BLaER1 (cell line): ENCODE measurements around the gene NOL3.

Experiments
- H3K27ac ChIP-seq: shearing (Covaris generic); formaldehyde crosslinking; 2 replicates; pipeline ENCODE4 v1.8.1; 2022
- H3K27me3 ChIP-seq: shearing (Covaris generic); formaldehyde crosslinking; 2 replicates; pipeline ENCODE4 v1.8.1; 2022
- H3K36me3 ChIP-seq: shearing (Covaris generic); formaldehyde crosslinking; 2 replicates; pipeline ENCODE4 v1.8.1; 2022
- H3K4me1 ChIP-seq: shearing (Covaris generic); formaldehyde crosslinking; 2 replicates; pipeline ENCODE4 v1.8.1; 2022
- H3K4me2 ChIP-seq: shearing (Covaris generic); formaldehyde crosslinking; 2 replicates; pipeline ENCODE4 v1.8.1; 2022
- H3K4me3 ChIP-seq: shearing (Covaris generic); formaldehyde crosslinking; 2 replicates; pipeline ENCODE4 v1.8.1; 2022
- H3K9ac ChIP-seq: shearing (Covaris generic); formaldehyde crosslinking; 2 replicates; pipeline ENCODE4 v1.8.1; 2022
- H3K9me3 ChIP-seq: shearing (Covaris generic); formaldehyde crosslinking; 2 replicates; pipeline ENCODE4 v1.8.1; 2022
- H4K20me1 ChIP-seq: shearing (Covaris generic); formaldehyde crosslinking; 2 replicates; pipeline ENCODE4 v1.8.1; 2022
- Cebpa-rat ChIP-seq: shearing (Covaris generic); IDR thresholded peaks from 2 replicates; pipeline ENCODE4 v1.8.1; 2022

Gene NOL3

DNA sequence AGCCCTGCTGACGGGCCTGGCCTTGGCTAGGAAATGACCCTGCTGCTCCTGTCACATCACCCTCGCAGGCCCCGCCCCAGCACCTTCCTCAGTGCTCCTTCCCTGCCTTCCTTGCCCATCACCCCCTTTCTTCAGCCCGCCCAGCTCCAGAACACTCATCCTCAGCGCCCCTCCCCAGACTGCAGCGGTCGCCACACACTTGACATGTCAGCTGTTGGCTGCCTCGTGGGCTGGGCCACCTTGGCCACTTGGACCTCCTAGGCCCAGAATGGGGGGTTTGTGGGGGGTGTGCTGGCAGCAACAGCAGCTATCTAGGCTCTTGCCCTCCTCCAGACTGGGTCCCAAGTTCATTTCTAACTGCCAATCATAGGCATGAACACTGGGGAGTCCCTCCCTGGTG is 39.2 kb downstream of the NOL3 start:
- TF ChIP-seq Cebpa-rat = no peak
- Histone ChIP-seq H3K4me3 (no peak overlapping the region), H3K9me3 (no peaks in the 10 kb centered on the region), H3K9ac (no peak overlapping the region), H3K4me2 (no peak overlapping the region), H3K36me3 (peaks cover 27% of the 10 kb centered on the region), H3K27ac (no peak overlapping the region), H4K20me1 (no peaks in the 10 kb centered on the region), H3K4me1 (0 out of 2 replicates have a peak, but pooled peaks cover 3% of the 10 kb centered on the region), H3K27me3 (no peaks in the 10 kb centered on the region)

- 0 out of 2 replicates have a peak, but pooled peaks cover 3% of the 10 kb centered on the region for H3K4me1 ChIP-seq
- peaks cover 23% of the 10 kb centered on the region for H3K36me3 ChIP-seq
- no peak overlapping the region for H3K9ac ChIP-seq
- H3K27ac ChIP-seq = no peak overlapping the region
- no peaks in the 10 kb centered on the region for H4K20me1 ChIP-seq
- H3K4me3 ChIP-seq = no peak overlapping the region
- no peak for TF ChIP-seq Cebpa-rat
- no peak overlapping the region for H3K4me2 ChIP-seq
- no peaks in the 10 kb centered on the region for H3K27me3 ChIP-seq
- no peaks in the 10 kb centered on the region for H3K9me3 ChIP-seq
Observed at GRCh38 chr16:67210069-67210937, 40.0 kb downstream of the NOL3 start.

GRCh38 chr16:67211674-67212073 is 41.3 kb downstream of the NOL3 start:
- no peak overlapping the region for H3K27ac ChIP-seq
- no peaks in the 10 kb centered on the region for H3K9me3 ChIP-seq
- H3K36me3 ChIP-seq = peaks cover 10% of the 10 kb centered on the region; the same call in 1 of the 2 replicates
- peaks cover 16% of the 10 kb centered on the region for H3K4me1 ChIP-seq
- H3K4me3 ChIP-seq = no peak overlapping the region
- TF ChIP-seq Cebpa-rat = no peak
- no peak overlapping the region for H3K4me2 ChIP-seq
- no peak overlapping the region for H3K9ac ChIP-seq
- no peaks in the 10 kb centered on the region for H4K20me1 ChIP-seq
- H3K27me3 ChIP-seq = no peaks in the 10 kb centered on the region

DNA sequence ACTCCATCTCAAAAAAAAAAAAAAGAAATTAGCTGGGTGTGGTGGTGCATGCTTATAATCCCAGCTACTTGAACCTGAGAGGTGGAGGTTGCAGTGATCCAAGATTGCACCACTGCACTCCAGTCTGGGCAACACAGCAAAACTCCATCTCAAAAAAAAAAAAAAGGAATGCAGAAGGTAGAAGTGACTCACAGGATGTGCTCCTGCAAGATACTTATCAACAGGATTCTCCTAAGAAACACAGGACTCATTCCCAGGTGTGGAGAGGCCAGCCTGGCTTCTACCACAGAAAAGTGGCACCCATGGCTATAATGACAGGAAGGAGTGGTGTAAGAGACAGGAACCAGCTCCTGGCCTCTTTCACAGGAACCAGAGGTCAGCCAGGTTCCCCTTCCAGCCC is 42.4 kb downstream of the NOL3 start:
- Histone ChIP-seq H3K9me3 (no peaks in the 10 kb centered on the region), H3K4me3 (no peak overlapping the region), H3K4me2 (no peak overlapping the region), H4K20me1 (no peaks in the 10 kb centered on the region), H3K36me3 (peaks cover 1% of the 10 kb centered on the region; the same call in 1 of the 2 replicates), H3K27ac (no peak overlapping the region), H3K27me3 (no peaks in the 10 kb centered on the region), H3K9ac (no peak overlapping the region), H3K4me1 (peaks cover 27% of the 10 kb centered on the region)
- no peak for TF ChIP-seq Cebpa-rat

GRCh38 chr16:67213197-67214019 is 43.1 kb downstream of the NOL3 start:
- no peak overlapping the region for H3K27ac ChIP-seq
- no peaks in the 10 kb centered on the region for H3K27me3 ChIP-seq
- H3K9me3 ChIP-seq = no peaks in the 10 kb centered on the region
- no peak overlapping the region for H3K4me3 ChIP-seq
- H3K4me1 ChIP-seq = peaks cover 33% of the 10 kb centered on the region
- H3K9ac ChIP-seq = no peak overlapping the region
- no peak for TF ChIP-seq Cebpa-rat
- H3K36me3 ChIP-seq = no peaks in the 10 kb centered on the region
- H3K4me2 ChIP-seq = no peak overlapping the region
- no peaks in the 10 kb centered on the region for H4K20me1 ChIP-seq

DNA sequence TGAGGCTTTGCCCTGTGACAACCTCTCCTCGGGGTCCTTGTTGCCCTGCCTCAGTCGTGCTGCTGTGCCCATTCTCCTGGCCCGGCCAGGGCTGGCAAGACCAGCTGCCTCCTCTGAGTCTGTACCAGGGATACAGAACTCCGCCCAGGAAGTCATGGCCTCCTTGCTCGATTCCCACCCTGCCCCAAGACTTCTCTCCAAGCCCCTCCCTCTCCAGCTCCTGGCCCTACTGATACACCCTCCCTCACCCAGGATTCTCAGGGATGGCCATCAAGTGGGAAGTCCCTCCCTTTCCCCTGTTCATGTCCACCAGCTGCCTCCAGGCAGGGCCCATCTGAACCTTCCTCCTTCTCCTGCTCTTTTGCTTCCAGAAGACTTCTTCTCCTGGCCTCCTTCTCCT is 45.4 kb downstream of the NOL3 start:
- Histone ChIP-seq H3K4me2 (no peak overlapping the region), H3K4me3 (no peak overlapping the region), H3K9me3 (no peaks in the 10 kb centered on the region), H3K36me3 (no peaks in the 10 kb centered on the region), H3K27me3 (no peaks in the 10 kb centered on the region), H3K4me1 (peaks cover 51% of the 10 kb centered on the region), H3K27ac (no peak overlapping the region), H4K20me1 (no peaks in the 10 kb centered on the region), H3K9ac (no peak overlapping the region)
- TF ChIP-seq Cebpa-rat = no peak

DNA sequence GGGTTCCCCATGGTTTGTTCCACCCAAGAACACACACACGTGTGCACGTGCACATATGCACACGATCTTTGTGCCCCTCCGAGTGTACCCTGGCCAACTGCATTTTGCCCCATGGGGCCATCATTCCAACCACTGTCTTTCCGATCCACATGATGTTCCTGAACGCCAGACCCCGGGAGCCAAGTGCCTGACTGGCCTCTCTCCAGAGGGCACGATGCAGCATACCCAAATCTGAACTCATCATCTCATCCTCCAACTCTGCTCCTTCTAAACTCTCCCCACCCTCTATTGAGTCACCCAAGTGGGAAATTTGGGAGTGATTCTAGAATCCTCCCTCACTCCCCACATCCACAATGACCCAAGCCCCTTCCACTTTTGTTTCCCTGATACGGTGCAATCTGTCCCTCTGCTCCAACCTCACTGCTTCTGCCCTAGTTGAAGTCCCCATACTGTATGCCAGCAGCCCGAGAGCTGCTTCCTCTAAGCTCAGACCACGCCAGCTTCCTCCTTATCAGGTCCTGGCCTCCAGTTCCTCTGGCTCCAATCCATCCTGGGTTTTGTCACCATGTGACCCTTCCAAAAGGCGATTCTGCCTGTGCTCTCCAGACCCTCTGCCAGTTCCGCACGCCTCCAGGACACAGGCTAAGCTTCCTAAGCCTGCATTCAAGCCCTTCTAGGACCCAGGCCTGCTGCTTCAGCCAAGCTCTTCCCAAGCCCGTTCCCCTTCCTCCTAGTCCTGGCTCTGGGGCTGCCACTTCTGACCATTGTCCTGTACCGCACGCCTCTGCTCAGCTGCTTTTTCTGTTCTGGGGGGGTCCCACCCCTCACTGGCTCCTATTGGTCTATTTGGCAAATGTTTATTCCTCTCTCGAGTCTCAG is 46.5 kb downstream of the NOL3 start:
- peak overlapping the region; percentile 45; the same call in 1 of the 2 replicates for H3K9ac ChIP-seq

DNA sequence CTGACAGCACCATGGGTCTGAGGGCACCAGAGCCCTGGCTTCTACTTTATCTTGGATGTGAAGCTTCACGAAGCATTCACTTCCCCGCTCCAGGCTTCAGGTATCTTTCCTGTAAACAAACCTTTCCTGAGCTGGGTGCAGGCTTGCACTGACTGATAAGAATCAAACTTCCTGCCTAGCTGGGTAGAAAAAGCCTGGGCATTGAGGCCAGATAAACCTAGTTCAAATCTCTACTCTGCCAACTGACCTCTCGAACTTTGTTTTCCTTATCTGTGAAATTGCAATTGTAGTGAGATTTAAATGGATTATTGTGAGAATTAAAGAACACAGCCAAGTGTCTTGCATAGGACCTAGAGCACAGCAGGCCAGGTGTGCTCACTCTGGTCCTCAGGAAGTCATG is 53.7 kb downstream of the NOL3 start:
- Histone ChIP-seq H3K27ac (no peak overlapping the region), H3K4me1 (peaks cover 51% of the 10 kb centered on the region), H3K9ac (no peak overlapping the region), H3K4me2 (no peak overlapping the region), H3K27me3 (no peaks in the 10 kb centered on the region), H3K4me3 (no peak overlapping the region), H4K20me1 (peaks cover 19% of the 10 kb centered on the region), H3K9me3 (no peaks in the 10 kb centered on the region), H3K36me3 (peaks cover 12% of the 10 kb centered on the region)
- TF ChIP-seq Cebpa-rat = no peak

More for the DNA sequence above, 46.5 kb downstream of the NOL3 start:
- H4K20me1 ChIP-seq = no peaks in the 10 kb centered on the region
- no peaks in the 10 kb centered on the region for H3K36me3 ChIP-seq
- no peaks in the 10 kb centered on the region for H3K9me3 ChIP-seq
- H3K4me2 ChIP-seq = peak overlapping the region; percentile 81
- peak overlapping the region; percentile 62 for H3K27ac ChIP-seq
- TF ChIP-seq Cebpa-rat = no peak
- peaks cover 59% of the 10 kb centered on the region for H3K4me1 ChIP-seq
- no peak overlapping the region for H3K4me3 ChIP-seq
- no peaks in the 10 kb centered on the region for H3K27me3 ChIP-seq
